HepG2 (cell line): ENCODE data around the gene LENEP. TPM values are rescaled to one million over a fixed set of nuclear protein-coding genes. Genes with fewer than 3 reads are reported as not detected.

Experiments
- AGO1 ChIP-seq: fragments of 200-400 bp; formaldehyde crosslinking; IDR thresholded peaks from 2 replicates; pipeline ENCODE4 v1.6.1; 2017; ENCODE audit warnings: mild to moderate bottlenecking, low read depth, low read length, moderate library complexity; ENCODE audit not compliant: poor library complexity, severe bottlenecking
- EED ChIP-seq: sonication (generic); formaldehyde crosslinking; IDR thresholded peaks from 2 replicates; pipeline ENCODE4 v1.5.0; 2020; ENCODE audit warnings: mild to moderate bottlenecking, missing genetic modification reagents
- ELF1 ChIP-seq: sonication (generic); formaldehyde crosslinking; IDR thresholded peaks from 2 replicates; pipeline ENCODE4 v1.4.0; 2020; ENCODE audit warnings: missing genetic modification reagents
- ESRRA ChIP-seq: sonication (generic); formaldehyde crosslinking; IDR thresholded peaks from 2 replicates; pipeline ENCODE4 v1.5.1; 2020; ENCODE audit warnings: mild to moderate bottlenecking, low read depth, missing genetic modification reagents
- GATAD1 ChIP-seq: IDR thresholded peaks from 2 replicates; pipeline ENCODE4 v1.6.1; 2016; ENCODE audit warnings: missing genetic modification reagents, missing compliant biosample characterization
- IKZF5 ChIP-seq: IDR thresholded peaks from 2 replicates; pipeline ENCODE4 v1.6.1; 2018; ENCODE audit warnings: missing genetic modification reagents, mild to moderate bottlenecking, missing compliant biosample characterization
- MAFF ChIP-seq: IDR thresholded peaks from 2 replicates; pipeline ENCODE4 v1.6.1; 2011; ENCODE audit warnings: low read depth, low read length, improper control_type of control experiment
- MIER2 ChIP-seq: IDR thresholded peaks from 2 replicates; pipeline ENCODE4 v1.6.1; 2016; ENCODE audit warnings: missing biosample characterization, missing genetic modification reagents
- RFX1 ChIP-seq: fragments of 450-650 bp; IDR thresholded peaks from 2 replicates; pipeline ENCODE4 v1.6.1; 2017
- SIX1 ChIP-seq: sonication (generic); formaldehyde crosslinking; IDR thresholded peaks from 2 replicates; pipeline ENCODE4 v1.4.0; 2020; ENCODE audit warnings: missing genetic modification reagents, borderline replicate concordance
- SMAD1 ChIP-seq: sonication (generic); formaldehyde crosslinking; IDR thresholded peaks from 2 replicates; pipeline ENCODE4 v1.4.0; 2020; ENCODE audit warnings: missing genetic modification reagents, low read depth, mild to moderate bottlenecking, borderline replicate concordance
- STAT6 ChIP-seq: sonication (generic); formaldehyde crosslinking; IDR thresholded peaks from 2 replicates; pipeline ENCODE4 v1.4.0; 2020; ENCODE audit warnings: missing genetic modification reagents, mild to moderate bottlenecking, borderline replicate concordance
- TFE3 ChIP-seq: IDR thresholded peaks from 2 replicates; pipeline ENCODE4 v1.6.1; 2016
- TIGD3 ChIP-seq: sonication (generic); formaldehyde crosslinking; IDR thresholded peaks from 2 replicates; pipeline ENCODE4 v1.5.1; 2020; ENCODE audit warnings: mild to moderate bottlenecking, missing genetic modification reagents, borderline replicate concordance
- ZFYVE20 ChIP-seq: sonication (generic); formaldehyde crosslinking; IDR thresholded peaks from 2 replicates; pipeline ENCODE4 v1.8.0; 2023; ENCODE audit warnings: low read depth, mild to moderate bottlenecking, moderate library complexity, missing genetic modification reagents, borderline replicate concordance
- ZNF138 ChIP-seq: sonication (generic); formaldehyde crosslinking; IDR thresholded peaks from 2 replicates; pipeline ENCODE4 v1.5.0; 2020; ENCODE audit warnings: mild to moderate bottlenecking, low read depth, missing genetic modification reagents
- ZNF280B ChIP-seq: sonication (generic); formaldehyde crosslinking; IDR thresholded peaks from 2 replicates; pipeline ENCODE4 v1.5.0; 2020; ENCODE audit warnings: missing genetic modification reagents, mild to moderate bottlenecking, borderline replicate concordance
- ZNF343 ChIP-seq: sonication (generic); formaldehyde crosslinking; IDR thresholded peaks from 2 replicates; pipeline ENCODE4 v1.4.0; 2020; ENCODE audit warnings: mild to moderate bottlenecking, missing genetic modification reagents
- ZNF557 ChIP-seq: sonication (generic); formaldehyde crosslinking; IDR thresholded peaks from 2 replicates; pipeline ENCODE4 v1.4.0; 2020; ENCODE audit warnings: missing genetic modification reagents
- ZNF570 ChIP-seq: sonication (generic); formaldehyde crosslinking; IDR thresholded peaks from 2 replicates; pipeline ENCODE4 v1.4.0; 2020; ENCODE audit warnings: mild to moderate bottlenecking, missing genetic modification reagents, borderline replicate concordance
- polyA plus RNA-seq, 8 experiments: library from polyadenylated mRNA; depleted of rRNA in 3 of 8; stranded (reverse) in 7 of 8; unstranded in 1 of 8; fragments of >200 nt; fragmentation: Illumina TruSeq in 4 of 8; extraction: Trizol in 4 of 8; gene quantifications; 2 replicates each; pipeline versions ENCODE4 v1.2.1 to v1.2.3, GENCODE V29; 2011 to 2016; ENCODE audit warnings: low read depth in 4 of 8, missing spikeins in 1 of 8, mixed read lengths in 1 of 8; ENCODE audit not compliant: insufficient read depth in 1 of 8
- total RNA-seq, 5 experiments: library from RNA; depleted of rRNA; stranded (reverse); fragments of >200 nt; fragmentation: Illumina TruSeq; extraction: Trizol; gene quantifications; 2 replicates each; pipeline ENCODE4 v1.2.3, GENCODE V29; 2016; ENCODE audit warnings: low read depth in 1 of 5

LENEP gene
- total and polyA plus RNA-seq, 2 of the 13 experiments (the other 11 are each of a cell fraction or from before 2014, with no cell fraction given): 0.29 TPM; not detected in 1

- peak; percentile 14; the same call in 1 of the 2 replicates for TF ChIP-seq EED (CRISPR knock-in tag)
- peak; percentile 34; the same call in 1 of the 2 replicates for TF ChIP-seq SIX1 (CRISPR knock-in tag)
- TF ChIP-seq TIGD3 (CRISPR knock-in tag): no peak
- TF ChIP-seq ZNF570 (CRISPR knock-in tag): no peak
- peak; percentile 76; the same call in 1 of the 2 replicates for TF ChIP-seq ZNF280B (CRISPR knock-in tag)
- no peak for TF ChIP-seq ZNF343 (CRISPR knock-in tag)
- no peak; the same call in 1 of the 2 replicates for TF ChIP-seq MIER2 (CRISPR knock-in tag)
- TF ChIP-seq RFX1: no peak
- peak; percentile 42; the same call in 1 of the 2 replicates for TF ChIP-seq ESRRA
- TF ChIP-seq SMAD1 (CRISPR knock-in tag): peak; percentile 70; the same call in 1 of the 2 replicates
- TF ChIP-seq ZNF557: no peak
- peak; percentile 83 for TF ChIP-seq IKZF5 (CRISPR knock-in tag)
- TF ChIP-seq STAT6 (CRISPR knock-in tag): 0 out of 2 replicates have a peak, but pooled peaks have one; percentile 24
- TF ChIP-seq ZNF138 (CRISPR knock-in tag): no peak
- TF ChIP-seq MAFF: no peak
- TF ChIP-seq ELF1 (CRISPR knock-in tag): peak; percentile 54
- 0 out of 2 replicates have a peak, but pooled peaks have one; percentile 41 for TF ChIP-seq TFE3 (CRISPR knock-in tag)
- TF ChIP-seq GATAD1 (CRISPR knock-in tag): 0 out of 2 replicates have a peak, but pooled peaks have one; percentile 51
- no peak for TF ChIP-seq ZFYVE20
- TF ChIP-seq AGO1: peak; percentile 64
These were observed 7.5 kb downstream of the LENEP start (continued) for GRCh38 chr1:155000726-155001424.
